ENCODE data around the gene GTSE1.

- no peak for TF ChIP-seq CTCF (optimal IDR thresholded peaks at IDR 0.05 in 1 of 3, IDR thresholded peaks at IDR 0.05 in 1 of 3, conservative IDR thresholded peaks at IDR 0.05 in 1 of 3; ENCODE audit: extremely low read depth in 1 of 3, insufficient read depth in 2 of 3, low read length in 3 of 3)
- TF ChIP-seq EZH2 (IDR thresholded peaks at IDR 0.05; ENCODE audit: low read length): no peak
Observed at GRCh38 chr22:46336119-46337078, 39.7 kb downstream of the GTSE1 start.
